ENCODE results near the gene CEP85. TPM values are rescaled to one million over a fixed set of nuclear protein-coding genes. Genes with fewer than 3 reads are reported as not detected.

CEP85 gene
- total and polyA plus RNA-seq, 4 donors = 2.6 to 14.6 (median 5.3) TPM

- no peak for TF ChIP-seq HNF4A (conservative IDR thresholded peaks at IDR 0.05)
- TF ChIP-seq JUND (IDR thresholded peaks at IDR 0.05) = no peak
- no peak for TF ChIP-seq GABPA (IDR thresholded peaks at IDR 0.05 in 1 of 2, conservative IDR thresholded peaks at IDR 0.05 in 1 of 2)
- TF ChIP-seq, protein P1, sequence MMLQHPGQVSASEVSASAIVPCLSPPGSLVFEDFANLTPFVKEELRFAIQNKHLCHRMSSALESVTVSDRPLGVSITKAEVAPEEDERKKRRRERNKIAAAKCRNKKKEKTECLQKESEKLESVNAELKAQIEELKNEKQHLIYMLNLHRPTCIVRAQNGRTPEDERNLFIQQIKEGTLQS (IDR thresholded peaks at IDR 0.05) = no peak
- TF ChIP-seq, protein P2, sequence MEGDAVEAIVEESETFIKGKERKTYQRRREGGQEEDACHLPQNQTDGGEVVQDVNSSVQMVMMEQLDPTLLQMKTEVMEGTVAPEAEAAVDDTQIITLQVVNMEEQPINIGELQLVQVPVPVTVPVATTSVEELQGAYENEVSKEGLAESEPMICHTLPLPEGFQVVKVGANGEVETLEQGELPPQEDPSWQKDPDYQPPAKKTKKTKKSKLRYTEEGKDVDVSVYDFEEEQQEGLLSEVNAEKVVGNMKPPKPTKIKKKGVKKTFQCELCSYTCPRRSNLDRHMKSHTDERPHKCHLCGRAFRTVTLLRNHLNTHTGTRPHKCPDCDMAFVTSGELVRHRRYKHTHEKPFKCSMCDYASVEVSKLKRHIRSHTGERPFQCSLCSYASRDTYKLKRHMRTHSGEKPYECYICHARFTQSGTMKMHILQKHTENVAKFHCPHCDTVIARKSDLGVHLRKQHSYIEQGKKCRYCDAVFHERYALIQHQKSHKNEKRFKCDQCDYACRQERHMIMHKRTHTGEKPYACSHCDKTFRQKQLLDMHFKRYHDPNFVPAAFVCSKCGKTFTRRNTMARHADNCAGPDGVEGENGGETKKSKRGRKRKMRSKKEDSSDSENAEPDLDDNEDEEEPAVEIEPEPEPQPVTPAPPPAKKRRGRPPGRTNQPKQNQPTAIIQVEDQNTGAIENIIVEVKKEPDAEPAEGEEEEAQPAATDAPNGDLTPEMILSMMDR (IDR thresholded peaks at IDR 0.05; ENCODE audit: low read depth, low read length, missing input control) = no peak
- no peak for TF ChIP-seq TAF1 (conservative IDR thresholded peaks at IDR 0.05)
- no peak for TF ChIP-seq YY1 (IDR thresholded peaks at IDR 0.05)
- no peak for TF ChIP-seq SP1 (IDR thresholded peaks at IDR 0.05)
- no peak for TF ChIP-seq FOXA1 (IDR thresholded peaks at IDR 0.05)
- TF ChIP-seq NR2F2 (IDR thresholded peaks at IDR 0.05) = no peak
- no peak for TF ChIP-seq HNF4G (IDR thresholded peaks at IDR 0.05)
- no peak for TF ChIP-seq ZBTB33 (IDR thresholded peaks at IDR 0.05)
- no peak for DNase-seq (ENCODE audit: low spot score)
- H3K4me3 ChIP-seq (ENCODE audit: low read depth in 1 of 3, low read length in 3 of 3) = no peak overlapping the region
- no peaks in the 10 kb centered on the region for H3K9me3 ChIP-seq (ENCODE audit: control insufficient read depth in 4 of 4, low read length in 3 of 4)
- H3K36me3 ChIP-seq (ENCODE audit: control insufficient read depth in 4 of 4, insufficient read depth in 3 of 4, low read depth in 1 of 4, low read length in 3 of 4) = no peaks in the 10 kb centered on the region
- no peak overlapping the region for H3K9ac ChIP-seq (ENCODE audit: low read depth in 1 of 2, low read length in 2 of 2)
- peaks cover 0 to 3% (median 0%) of the 10 kb centered on the region in 4 donors for H3K4me1 ChIP-seq (ENCODE audit: control insufficient read depth in 4 of 4, insufficient read depth in 4 of 4, low read length in 3 of 4)
- H3K27me3 ChIP-seq (ENCODE audit: control insufficient read depth in 4 of 4, insufficient read depth in 4 of 4, low read length in 3 of 4) = no peaks in the 10 kb centered on the region
- no peak overlapping the region for H3K27ac ChIP-seq (ENCODE audit: low read depth in 1 of 2, low read length in 2 of 2)
- 97% methylated on average over 3 of the region's 3 CpGs for WGBS
Measured at GRCh38 chr1:26291433-26291832, 57.4 kb downstream of the CEP85 start.

GRCh38 chr1:26291939-26292338, 57.9 kb downstream of the CEP85 start:
- no peaks in the 10 kb centered on the region for H3K27me3 ChIP-seq (ENCODE audit: control insufficient read depth in 4 of 4, insufficient read depth in 4 of 4, low read length in 3 of 4)
- no peaks in the 10 kb centered on the region for H3K9me3 ChIP-seq (ENCODE audit: control insufficient read depth in 4 of 4, low read length in 3 of 4)
- no peaks in the 10 kb centered on the region for H3K36me3 ChIP-seq (ENCODE audit: control insufficient read depth in 4 of 4, insufficient read depth in 3 of 4, low read depth in 1 of 4, low read length in 3 of 4)
- no peak overlapping the region for H3K27ac ChIP-seq (ENCODE audit: low read depth in 1 of 2, low read length in 2 of 2)
- TF ChIP-seq, protein P1 (IDR thresholded peaks at IDR 0.05) = no peak
- no peak for TF ChIP-seq HNF4A (conservative IDR thresholded peaks at IDR 0.05)
- TF ChIP-seq SP1 (IDR thresholded peaks at IDR 0.05) = no peak
- no peak for TF ChIP-seq NR2F2 (IDR thresholded peaks at IDR 0.05)
- TF ChIP-seq ZBTB33 (IDR thresholded peaks at IDR 0.05) = no peak
- no peak for TF ChIP-seq RXRA (IDR thresholded peaks at IDR 0.05)
- no peak for TF ChIP-seq HNF4G (IDR thresholded peaks at IDR 0.05)
- no peak for TF ChIP-seq EGR1 (IDR thresholded peaks at IDR 0.05; ENCODE audit: low read depth in 2 of 2)
- TF ChIP-seq, protein P2 (IDR thresholded peaks at IDR 0.05; ENCODE audit: low read depth, low read length, missing input control) = no peak
- no peak for TF ChIP-seq YY1 (IDR thresholded peaks at IDR 0.05)
- TF ChIP-seq, protein P3, sequence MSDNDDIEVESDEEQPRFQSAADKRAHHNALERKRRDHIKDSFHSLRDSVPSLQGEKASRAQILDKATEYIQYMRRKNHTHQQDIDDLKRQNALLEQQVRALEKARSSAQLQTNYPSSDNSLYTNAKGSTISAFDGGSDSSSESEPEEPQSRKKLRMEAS (IDR thresholded peaks at IDR 0.05) = no peak
- TF ChIP-seq, protein P4, sequence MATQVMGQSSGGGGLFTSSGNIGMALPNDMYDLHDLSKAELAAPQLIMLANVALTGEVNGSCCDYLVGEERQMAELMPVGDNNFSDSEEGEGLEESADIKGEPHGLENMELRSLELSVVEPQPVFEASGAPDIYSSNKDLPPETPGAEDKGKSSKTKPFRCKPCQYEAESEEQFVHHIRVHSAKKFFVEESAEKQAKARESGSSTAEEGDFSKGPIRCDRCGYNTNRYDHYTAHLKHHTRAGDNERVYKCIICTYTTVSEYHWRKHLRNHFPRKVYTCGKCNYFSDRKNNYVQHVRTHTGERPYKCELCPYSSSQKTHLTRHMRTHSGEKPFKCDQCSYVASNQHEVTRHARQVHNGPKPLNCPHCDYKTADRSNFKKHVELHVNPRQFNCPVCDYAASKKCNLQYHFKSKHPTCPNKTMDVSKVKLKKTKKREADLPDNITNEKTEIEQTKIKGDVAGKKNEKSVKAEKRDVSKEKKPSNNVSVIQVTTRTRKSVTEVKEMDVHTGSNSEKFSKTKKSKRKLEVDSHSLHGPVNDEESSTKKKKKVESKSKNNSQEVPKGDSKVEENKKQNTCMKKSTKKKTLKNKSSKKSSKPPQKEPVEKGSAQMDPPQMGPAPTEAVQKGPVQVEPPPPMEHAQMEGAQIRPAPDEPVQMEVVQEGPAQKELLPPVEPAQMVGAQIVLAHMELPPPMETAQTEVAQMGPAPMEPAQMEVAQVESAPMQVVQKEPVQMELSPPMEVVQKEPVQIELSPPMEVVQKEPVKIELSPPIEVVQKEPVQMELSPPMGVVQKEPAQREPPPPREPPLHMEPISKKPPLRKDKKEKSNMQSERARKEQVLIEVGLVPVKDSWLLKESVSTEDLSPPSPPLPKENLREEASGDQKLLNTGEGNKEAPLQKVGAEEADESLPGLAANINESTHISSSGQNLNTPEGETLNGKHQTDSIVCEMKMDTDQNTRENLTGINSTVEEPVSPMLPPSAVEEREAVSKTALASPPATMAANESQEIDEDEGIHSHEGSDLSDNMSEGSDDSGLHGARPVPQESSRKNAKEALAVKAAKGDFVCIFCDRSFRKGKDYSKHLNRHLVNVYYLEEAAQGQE (IDR thresholded peaks at IDR 0.05) = no peak
- no peak for TF ChIP-seq GABPA (IDR thresholded peaks at IDR 0.05 in 1 of 2, conservative IDR thresholded peaks at IDR 0.05 in 1 of 2)
- no peak for TF ChIP-seq TAF1 (conservative IDR thresholded peaks at IDR 0.05)
- H3K4me3 ChIP-seq (ENCODE audit: low read depth in 1 of 3, low read length in 3 of 3) = no peak overlapping the region
- H3K4me1 ChIP-seq (ENCODE audit: control insufficient read depth in 4 of 4, insufficient read depth in 4 of 4, low read length in 3 of 4) = peaks cover 0 to 3% (median 0%) of the 10 kb centered on the region in 4 donors
- DNase-seq (ENCODE audit: low spot score) = no peak
- H3K9ac ChIP-seq (ENCODE audit: low read depth in 1 of 2, low read length in 2 of 2) = no peak overlapping the region
- 94% methylated on average over 4 of the region's 4 CpGs for WGBS
